GM13977 (cell line): ENCODE results near the gene PALM3.
"Not testable (repeated sequence)": the region's sequence is repeated elsewhere in the genome, so short reads cannot be mapped to it uniquely, and the experiment has no call there.

Experiments used
- DNase-seq: peaks from one replicate; pipeline ENCODE4 v3.0.0; 2012; ENCODE audit warnings: low spot score
- CTCF ChIP-seq: IDR thresholded peaks from 2 replicates; pipeline ENCODE4 v1.5.1; 2012; ENCODE audit warnings: mild to moderate bottlenecking, control low read depth; ENCODE audit not compliant: insufficient read depth; ENCODE audit errors: extremely low read depth, missing control alignments
- in situ Hi-C: fragments of 300-500 bp; cut with MboI; formaldehyde crosslinking; loops from one replicate; pipeline ENCODE4 v1.12.0; 2022; ENCODE audit warnings: low sequenced_read_pairs, low pct_unique_long_range_greater_than_20kb, mixed read lengths, inconsistent platforms; ENCODE audit not compliant: unreplicated experiment

Gene PALM3

GRCh38 chr19:14054721-14055120, 7.2 kb downstream of the PALM3 start:
- no peak for TF ChIP-seq CTCF
- no peak for DNase-seq
- in situ Hi-C loops = loop anchor here (25.0 kb wide), 1 partner anchor 467 kb away; no protein-coding TSS in a partner anchor

GRCh38 chr19:14054099-14054498, 7.8 kb downstream of the PALM3 start:
- DNase-seq = no peak
- in situ Hi-C loops = loop anchor here (25.0 kb wide), 1 partner anchor 467 kb away; no protein-coding TSS in a partner anchor
- no peak for TF ChIP-seq CTCF

- DNase-seq = no peak
- TF ChIP-seq CTCF = no peak
- in situ Hi-C loops = loop anchor here (25.0 kb wide), 1 partner anchor 466 kb away; no protein-coding TSS in a partner anchor
Measured at GRCh38 chr19:14053500-14053899, 8.4 kb downstream of the PALM3 start.

- no peak for TF ChIP-seq CTCF
- in situ Hi-C loops = loop anchor here (25.0 kb wide), 1 partner anchor 466 kb away; no protein-coding TSS in a partner anchor
- no peak for DNase-seq
Measured at GRCh38 chr19:14053032-14053431, 8.8 kb downstream of the PALM3 start.

- TF ChIP-seq CTCF = no peak
- in situ Hi-C loops = loop anchor here (25.0 kb wide), 1 partner anchor 465 kb away; no protein-coding TSS in a partner anchor
- DNase-seq = no peak
Measured at GRCh38 chr19:14052470-14052869, 9.4 kb downstream of the PALM3 start.

GRCh38 chr19:14051980-14052379, 9.9 kb downstream of the PALM3 start:
- in situ Hi-C loops = loop anchor here (25.0 kb wide), 1 partner anchor 465 kb away; no protein-coding TSS in a partner anchor
- no peak for TF ChIP-seq CTCF

GRCh38 chr19:14050961-14051360, 10.9 kb downstream of the PALM3 start:
- not testable (repeated sequence) for DNase-seq
- in situ Hi-C loops = loop anchor here (25.0 kb wide), 1 partner anchor 464 kb away; no protein-coding TSS in a partner anchor

More at GRCh38 chr19:14051980-14052379, 9.9 kb downstream of the PALM3 start:
- no peak for DNase-seq
